BE2C (cell line): ENCODE results near the gene GCHFR.
A peak's percentile ranks its signal among the peaks of the same experiment; 100 is the strongest.

Experiments used
- DNase-seq: peaks from one replicate; pipeline ENCODE4 v3.0.0-alpha.2; 2020
- H3K27me3 ChIP-seq: fragments of 250-450 bp; sonication (Bioruptor Pico); 2 replicates; pipeline ENCODE4 v1.5.1; 2020; ENCODE audit warnings: mild to moderate bottlenecking
- H3K36me3 ChIP-seq: fragments of 250-450 bp; sonication (Bioruptor Pico); 2 replicates; pipeline ENCODE4 v1.5.1; 2020; ENCODE audit warnings: mild to moderate bottlenecking
- H3K4me1 ChIP-seq: fragments of 250-450 bp; sonication (Bioruptor Pico); 2 replicates; pipeline ENCODE4 v1.5.1; 2020
- H3K4me3 ChIP-seq: 2 replicates; pipeline ENCODE4 v1.5.1; 2011; ENCODE audit warnings: low read depth, low read length
- H3K9me3 ChIP-seq: fragments of 250-450 bp; sonication (Bioruptor Pico); 2 replicates; pipeline ENCODE4 v1.5.1; 2020
- TF ChIP-seq, protein P1 (sequence below): IDR thresholded peaks from 2 replicates; pipeline ENCODE4 v1.5.1; 2012; ENCODE audit warnings: mild to moderate bottlenecking, low read depth, low read length

GCHFR gene

DNA sequence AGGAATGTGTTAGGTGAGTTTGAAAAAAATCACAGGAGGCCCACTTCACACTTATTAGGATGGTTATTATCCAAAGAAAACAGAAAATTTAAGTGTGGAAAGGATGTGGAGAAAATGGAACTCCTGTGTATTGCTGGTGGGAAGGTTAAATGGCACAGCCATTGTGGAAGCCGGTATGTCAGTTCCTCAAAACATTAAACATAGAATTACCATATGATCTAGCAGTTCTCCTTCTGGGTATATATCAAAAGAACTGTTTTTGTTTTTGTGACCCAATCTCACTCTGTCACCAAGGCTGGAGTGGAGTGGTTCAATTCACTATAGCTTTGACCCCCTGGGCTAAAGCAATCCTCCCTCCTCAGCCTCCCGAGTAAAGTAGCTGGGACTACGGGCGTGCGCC, 32.6 kb downstream of the GCHFR start:
- H3K9me3 ChIP-seq = no peaks in the 10 kb centered on the region
- DNase-seq = no peak
- H3K4me3 ChIP-seq = no peak overlapping the region
- no peaks in the 10 kb centered on the region for H3K27me3 ChIP-seq
- H3K4me1 ChIP-seq = no peaks in the 10 kb centered on the region
- TF ChIP-seq, protein P1, sequence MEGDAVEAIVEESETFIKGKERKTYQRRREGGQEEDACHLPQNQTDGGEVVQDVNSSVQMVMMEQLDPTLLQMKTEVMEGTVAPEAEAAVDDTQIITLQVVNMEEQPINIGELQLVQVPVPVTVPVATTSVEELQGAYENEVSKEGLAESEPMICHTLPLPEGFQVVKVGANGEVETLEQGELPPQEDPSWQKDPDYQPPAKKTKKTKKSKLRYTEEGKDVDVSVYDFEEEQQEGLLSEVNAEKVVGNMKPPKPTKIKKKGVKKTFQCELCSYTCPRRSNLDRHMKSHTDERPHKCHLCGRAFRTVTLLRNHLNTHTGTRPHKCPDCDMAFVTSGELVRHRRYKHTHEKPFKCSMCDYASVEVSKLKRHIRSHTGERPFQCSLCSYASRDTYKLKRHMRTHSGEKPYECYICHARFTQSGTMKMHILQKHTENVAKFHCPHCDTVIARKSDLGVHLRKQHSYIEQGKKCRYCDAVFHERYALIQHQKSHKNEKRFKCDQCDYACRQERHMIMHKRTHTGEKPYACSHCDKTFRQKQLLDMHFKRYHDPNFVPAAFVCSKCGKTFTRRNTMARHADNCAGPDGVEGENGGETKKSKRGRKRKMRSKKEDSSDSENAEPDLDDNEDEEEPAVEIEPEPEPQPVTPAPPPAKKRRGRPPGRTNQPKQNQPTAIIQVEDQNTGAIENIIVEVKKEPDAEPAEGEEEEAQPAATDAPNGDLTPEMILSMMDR = no peak
- peaks cover 12% of the 10 kb centered on the region for H3K36me3 ChIP-seq

DNA sequence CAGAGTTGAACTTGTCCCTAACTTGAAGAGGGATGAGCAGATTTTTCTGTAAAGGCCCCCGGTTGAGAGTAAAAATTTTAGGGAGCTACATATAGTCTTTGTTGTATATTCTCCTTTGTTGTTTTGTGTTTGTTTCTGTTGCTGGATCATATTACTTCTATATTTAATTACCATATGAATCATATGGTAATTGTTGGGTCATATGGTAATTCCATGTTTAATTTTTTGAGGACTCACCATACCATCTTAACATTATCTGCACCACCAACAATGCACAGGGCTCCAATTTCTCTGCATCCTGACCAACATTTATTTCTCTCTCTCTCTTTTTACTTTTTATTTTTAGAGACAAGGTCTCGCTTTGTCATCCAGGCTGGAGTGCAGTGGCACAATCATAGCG, 35.7 kb downstream of the GCHFR start:
- DNase-seq = no peak
- no peaks in the 10 kb centered on the region for H3K9me3 ChIP-seq
- no peaks in the 10 kb centered on the region for H3K4me1 ChIP-seq
- H3K36me3 ChIP-seq = no peaks in the 10 kb centered on the region; the same call in 1 of the 2 replicates
- TF ChIP-seq, protein P1 = no peak
- H3K4me3 ChIP-seq = no peak overlapping the region
- H3K27me3 ChIP-seq = no peaks in the 10 kb centered on the region

DNA sequence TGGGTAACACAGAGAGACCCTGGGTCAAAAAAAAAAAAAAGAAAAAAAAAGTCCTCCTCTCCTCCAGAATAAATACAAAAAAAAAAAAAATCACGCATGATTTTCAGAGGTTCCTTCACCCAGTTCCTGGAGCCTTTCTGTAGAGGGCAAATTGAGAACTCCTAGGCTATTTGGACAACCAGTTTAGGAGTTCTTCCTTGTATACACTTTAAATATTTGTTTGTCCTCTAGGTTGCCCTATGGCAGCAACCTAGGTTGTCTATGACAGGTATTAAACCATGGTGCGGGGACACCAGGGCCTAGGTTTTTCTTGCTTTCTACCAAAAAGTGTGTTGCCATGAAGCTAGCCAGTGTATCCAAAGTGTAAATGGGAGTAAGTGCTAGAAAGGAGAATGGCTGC, 39.2 kb downstream of the GCHFR start:
- Histone ChIP-seq H3K27me3 (no peaks in the 10 kb centered on the region), H3K9me3 (no peaks in the 10 kb centered on the region), H3K4me1 (no peaks in the 10 kb centered on the region), H3K36me3 (no peaks in the 10 kb centered on the region; the same call in 1 of the 2 replicates), H3K4me3 (no peak overlapping the region)
- DNase-seq = no peak
- TF ChIP-seq, protein P1 = no peak

DNA sequence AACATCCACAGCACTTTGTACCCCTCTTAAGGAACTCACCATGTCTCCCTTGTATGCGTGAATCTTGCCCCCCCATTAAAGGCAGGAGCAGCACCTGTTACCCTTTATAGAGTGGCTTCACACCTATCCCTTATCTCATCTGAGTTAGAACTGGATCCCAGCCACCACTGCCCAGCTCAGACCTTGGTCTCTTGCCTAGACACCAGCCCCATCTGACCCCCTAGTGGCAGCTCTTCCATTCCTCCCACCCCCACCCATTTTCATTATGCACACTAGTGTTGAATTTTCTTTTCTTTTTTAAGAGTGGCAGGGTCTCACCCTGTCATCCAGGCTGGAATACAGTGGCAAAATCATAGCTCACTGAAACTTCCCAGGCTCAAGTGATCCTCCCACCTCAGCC, 39.8 kb downstream of the GCHFR start:
- no peaks in the 10 kb centered on the region for H3K27me3 ChIP-seq
- H3K36me3 ChIP-seq = no peaks in the 10 kb centered on the region; the same call in 1 of the 2 replicates
- no peaks in the 10 kb centered on the region for H3K4me1 ChIP-seq
- TF ChIP-seq, protein P1 = no peak
- H3K9me3 ChIP-seq = no peaks in the 10 kb centered on the region
- no peak overlapping the region for H3K4me3 ChIP-seq
- no peak for DNase-seq

DNA sequence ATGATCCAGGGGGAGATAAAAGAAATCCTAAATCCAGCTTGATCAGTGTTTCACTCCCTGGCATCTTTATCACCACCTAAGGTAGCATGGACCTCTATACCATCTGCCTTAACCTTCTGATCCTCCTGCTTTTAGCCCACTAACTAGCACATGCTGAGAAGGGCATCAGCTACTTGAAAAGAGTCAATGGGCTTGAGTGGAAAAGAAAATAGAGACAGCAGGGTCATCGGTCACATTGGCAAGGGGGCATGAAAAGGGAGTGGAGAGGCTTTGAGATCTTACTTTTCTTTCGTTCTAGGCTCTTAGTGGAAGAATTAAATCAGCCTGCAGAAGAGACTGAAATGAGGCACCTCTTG, 42.8 kb downstream of the GCHFR start:
- no peaks in the 10 kb centered on the region for H3K4me1 ChIP-seq
- no peaks in the 10 kb centered on the region for H3K9me3 ChIP-seq
- H3K36me3 ChIP-seq = no peaks in the 10 kb centered on the region
- H3K4me3 ChIP-seq = peak overlapping the region; percentile 91
- DNase-seq = no peak
- H3K27me3 ChIP-seq = no peaks in the 10 kb centered on the region
- TF ChIP-seq, protein P1 = no peak

DNA sequence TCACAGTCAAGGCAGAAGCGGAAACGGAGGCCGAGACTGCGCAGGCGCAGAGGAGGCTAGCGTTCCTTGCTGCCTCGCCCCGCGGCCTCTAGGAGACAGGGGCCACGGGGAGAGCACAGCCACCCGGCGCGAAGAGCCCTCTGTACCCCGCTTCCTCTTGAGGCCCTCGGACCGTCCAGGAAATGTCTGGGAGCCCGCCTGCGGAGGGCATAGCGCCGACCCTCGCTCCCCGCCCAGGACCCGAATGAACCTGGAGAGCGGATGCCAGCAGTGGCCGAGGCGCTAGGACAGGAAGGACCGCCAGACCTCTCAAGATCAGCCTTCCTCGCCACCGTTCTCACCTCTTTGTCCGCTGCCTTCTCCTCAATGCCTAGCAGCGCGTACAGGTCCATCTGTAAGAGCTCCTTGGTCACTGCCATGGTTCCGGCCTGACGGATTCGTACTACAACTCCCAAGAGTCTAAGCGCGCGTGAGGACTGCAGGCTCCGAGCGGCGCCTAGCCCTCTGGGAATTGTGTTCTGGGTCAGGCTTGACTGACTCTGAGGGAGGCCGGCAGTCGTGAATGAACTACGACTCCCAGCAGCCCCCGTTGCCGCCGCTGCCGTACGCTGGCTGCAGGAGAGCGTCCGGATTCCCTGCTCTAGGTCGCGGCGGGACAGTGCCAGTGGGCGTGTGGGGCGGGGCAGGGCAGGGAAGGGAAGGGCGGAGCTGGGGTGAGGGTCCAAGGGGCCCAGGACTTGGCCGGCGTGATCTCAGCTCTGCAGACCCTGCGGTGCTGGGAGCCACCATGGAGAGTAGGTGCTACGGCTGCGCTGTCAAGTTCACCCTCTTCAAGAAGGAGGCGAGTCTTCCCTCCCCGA, 43.4 kb downstream of the GCHFR start, which contains the start of the genes DNAJC17 and ZFYVE19:
Gene DNAJC17, minus strand, starts transcription at position 446 of the 860 bp plus-strand sequence. Its CDS starts 27 bp downstream, at position 419.
Gene ZFYVE19, plus strand, starts transcription at position 62 of the 860 bp plus-strand sequence. Its CDS starts 501 bp downstream, at position 563.
- Histone ChIP-seq H3K27me3 (no peaks in the 10 kb centered on the region), H3K4me3 (peak within 1 kb of the TSS; percentile 91), H3K36me3 (no peaks in the 10 kb centered on the region), H3K4me1 (no peaks in the 10 kb centered on the region), H3K9me3 (no peaks in the 10 kb centered on the region)
- TF ChIP-seq, protein P1 = no peak
- peak; percentile 99 for DNase-seq
